Germinal center (tissue), 1 donor: ENCODE results near the gene CUL7.
A peak's percentile ranks its signal among the peaks of the same experiment; 100 is the strongest.
"Not testable (repeated sequence)": the region's sequence is repeated elsewhere in the genome, so short reads cannot be mapped to it uniquely, and the experiment has no call there.

ENCODE experiments used
- DNase-seq: peaks from one replicate; pipeline ENCODE4 v3.0.0; 2012; ENCODE audit warnings: mixed read lengths, low spot score

CUL7 gene

GRCh38 chr6:43014434-43014909, 39.2 kb downstream of the CUL7 start:
- DNase-seq = no peak

DNA sequence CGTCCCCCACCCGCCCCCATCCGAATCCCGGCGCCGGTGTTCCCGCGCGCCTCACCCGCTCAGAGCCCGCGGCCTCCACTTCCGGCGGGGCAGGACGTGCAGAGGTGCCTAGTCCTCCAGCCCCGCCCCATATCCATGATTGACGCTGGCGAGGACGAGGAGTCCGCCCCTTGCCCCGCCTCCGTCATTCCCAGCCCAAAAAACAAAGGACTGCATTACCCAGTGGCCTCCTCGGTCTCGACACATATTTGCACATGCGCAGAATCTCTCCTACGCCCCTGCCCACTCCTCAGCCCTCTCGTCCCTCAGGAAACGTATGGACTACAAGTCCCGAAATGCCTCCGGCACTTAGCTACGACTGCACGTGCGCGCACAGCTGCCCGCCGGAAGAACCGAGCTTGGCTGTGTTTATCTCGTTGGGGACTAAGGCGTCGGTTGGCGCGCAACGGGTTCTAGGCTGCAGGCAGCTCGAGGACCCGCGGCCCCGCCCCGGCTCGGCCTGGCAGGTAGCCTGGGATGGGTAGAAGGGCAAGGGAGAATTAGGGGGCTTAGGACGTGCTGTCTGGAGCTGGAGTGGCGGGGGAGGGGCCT, 39.7 kb downstream of the CUL7 start, which contains the start of the genes KLHDC3 and MEA1:
TSS of gene KLHDC3 (plus strand) at position 407 of the 591 bp plus-strand sequence. CDS start 2,944 bp downstream, outside the sequence.
TSS of gene MEA1 (minus strand) at position 104 of the 591 bp plus-strand sequence. CDS start 133 bp downstream, outside the sequence.
- DNase-seq = peak; percentile 99

GRCh38 chr6:43013097-43013842, 40.4 kb downstream of the CUL7 start:
- no peak for DNase-seq

DNA sequence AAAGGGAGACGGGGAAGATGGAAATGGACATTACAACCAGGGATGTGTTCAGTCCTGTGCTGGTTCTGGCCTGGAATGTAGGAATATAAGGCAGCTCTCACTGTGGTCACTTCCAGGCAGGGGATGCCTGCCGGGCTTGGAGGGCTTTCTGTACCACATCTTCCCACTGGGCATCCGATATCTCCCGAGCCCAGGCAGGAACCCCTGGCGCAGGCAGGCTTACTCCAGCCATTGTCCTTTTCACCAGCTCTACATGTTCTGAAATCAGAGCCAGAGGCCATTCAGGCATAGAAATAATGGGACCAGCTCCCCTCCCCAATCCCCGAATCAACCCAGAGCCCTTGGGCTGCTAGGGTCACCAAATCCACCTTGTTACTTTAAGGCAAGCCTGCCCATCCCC, 41.3 kb downstream of the CUL7 start:
- DNase-seq = no peak

- no peak for DNase-seq
Measured at GRCh38 chr6:43011207-43011606, 42.4 kb downstream of the CUL7 start.

GRCh38 chr6:43009124-43009523, 44.5 kb downstream of the CUL7 start:
- peak; percentile 41 for DNase-seq

DNA sequence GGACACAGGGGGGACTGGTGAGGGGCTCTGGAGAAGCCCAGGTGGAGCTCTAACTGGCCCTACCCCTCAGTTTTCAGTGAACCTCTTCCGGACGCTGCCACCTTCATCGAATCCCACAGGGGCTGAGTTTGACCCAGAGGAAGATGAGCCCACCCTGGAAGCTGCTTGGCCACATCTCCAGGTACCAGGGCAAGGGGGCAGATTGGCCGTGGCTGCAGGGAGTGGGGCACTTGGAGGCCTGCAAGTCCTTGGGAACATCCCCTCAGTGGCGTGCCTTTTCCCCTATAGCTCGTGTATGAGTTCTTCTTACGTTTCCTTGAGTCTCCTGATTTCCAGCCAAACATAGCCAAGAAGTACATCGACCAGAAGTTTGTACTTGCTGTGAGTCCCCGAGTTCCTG, 46.5 kb downstream of the CUL7 start:
- DNase-seq = no peak

DNA sequence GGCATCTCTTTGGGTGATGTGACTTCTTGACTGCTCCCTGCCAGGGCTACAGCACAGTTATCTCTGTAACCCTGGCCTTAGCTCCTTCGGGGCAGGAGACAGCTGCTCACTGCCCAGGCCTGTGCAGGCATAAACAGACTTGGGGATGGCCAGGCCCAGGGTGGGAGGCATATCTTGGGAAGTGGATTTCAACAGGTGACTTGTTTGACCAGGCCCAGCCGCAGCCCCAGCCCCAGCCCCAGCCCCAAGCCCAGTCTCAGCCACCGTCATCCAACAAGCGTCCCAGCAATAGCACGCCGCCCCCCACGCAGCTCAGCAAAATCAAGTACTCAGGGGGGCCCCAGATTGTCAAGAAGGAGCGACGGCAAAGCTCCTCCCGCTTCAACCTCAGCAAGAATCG, 47.4 kb downstream of the CUL7 start:
- no peak for DNase-seq

DNA sequence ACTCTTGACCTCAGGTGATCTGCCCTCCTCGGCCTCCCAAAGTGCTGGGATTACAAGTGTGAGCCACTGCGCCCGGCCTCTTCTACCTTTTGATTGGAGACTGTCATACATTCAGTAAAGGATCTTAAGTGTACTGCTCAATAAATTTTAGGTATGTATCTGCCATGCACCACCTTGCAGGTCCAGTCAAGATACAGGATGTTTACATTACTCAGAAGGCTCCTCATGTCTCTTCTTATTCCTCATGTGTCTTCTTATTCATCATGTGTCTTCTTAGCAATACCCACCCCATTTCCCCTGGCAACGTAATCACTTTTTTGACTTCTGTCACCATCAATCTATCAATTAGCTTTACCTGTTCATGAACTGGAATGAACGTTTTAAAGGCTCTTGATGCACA, 47.8 kb downstream of the CUL7 start:
- DNase-seq = no peak

DNA sequence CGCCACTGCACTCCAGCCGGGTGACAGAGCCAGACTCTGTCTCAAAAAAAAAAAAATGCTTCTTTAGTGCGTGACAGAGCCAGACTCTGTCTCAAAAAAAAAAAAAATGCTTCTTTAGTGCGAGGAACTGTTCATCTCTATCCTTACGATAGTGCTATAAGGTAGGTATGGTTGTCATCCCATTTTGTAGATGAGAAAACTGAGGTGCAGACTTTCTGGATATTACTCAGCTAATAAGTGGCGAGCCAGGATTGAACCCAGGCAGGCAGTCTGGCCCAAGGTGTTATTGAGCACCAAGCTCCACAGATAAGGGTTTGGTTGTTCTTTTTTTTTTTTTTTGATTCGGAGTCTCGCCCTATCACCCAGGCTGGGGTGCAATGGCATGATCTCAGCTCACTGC, 51.8 kb downstream of the CUL7 start:
- DNase-seq = no peak

DNA sequence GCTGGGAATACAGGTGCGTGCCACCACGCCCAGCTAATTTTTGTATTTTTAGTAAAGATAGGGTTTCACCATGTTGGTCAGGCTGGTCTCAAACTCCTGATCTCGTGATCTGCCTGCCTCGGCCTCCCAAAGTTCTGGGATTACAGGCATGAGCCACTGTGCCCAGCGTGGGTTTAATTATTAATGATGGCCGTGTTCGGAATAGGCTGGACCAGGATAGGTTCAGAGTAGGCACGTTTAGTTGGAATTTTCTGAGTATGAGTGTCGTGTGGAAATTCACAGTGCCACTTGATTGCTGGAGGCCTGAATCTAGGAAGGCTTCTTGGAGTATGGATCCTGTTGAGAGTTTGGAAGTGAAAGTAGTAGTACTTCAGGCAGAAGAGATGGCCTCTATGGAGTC, 55.4 kb downstream of the CUL7 start:
- not testable (repeated sequence) for DNase-seq

- no peak for DNase-seq
Measured at GRCh38 chr6:42996513-42996912, 57.1 kb downstream of the CUL7 start.

- DNase-seq = no peak
Measured at GRCh38 chr6:42993445-42993844, 60.2 kb downstream of the CUL7 start.

DNA sequence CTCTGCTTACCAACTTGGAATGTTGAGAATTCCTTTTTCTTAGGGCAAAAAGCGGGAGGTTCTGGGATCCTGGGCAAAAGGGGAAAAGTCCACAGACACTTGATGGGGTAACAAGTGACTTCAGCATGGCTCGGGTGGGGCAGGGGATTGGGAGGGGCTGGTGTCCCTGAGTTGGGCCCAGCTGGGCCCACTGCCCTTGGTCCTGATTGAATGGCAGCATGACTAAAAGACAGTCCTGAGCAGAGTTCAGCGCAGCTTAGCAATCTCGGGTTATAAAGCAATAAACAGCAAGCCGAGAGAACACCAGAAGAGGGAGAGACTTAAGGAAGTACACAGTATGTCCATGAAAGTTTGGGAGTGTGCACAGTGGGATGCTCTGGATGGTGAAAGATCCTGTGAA, 63.7 kb downstream of the CUL7 start:
- DNase-seq = no peak

- DNase-seq = no peak
Measured at GRCh38 chr6:42988486-42989020, 65.1 kb downstream of the CUL7 start.
